Stimulated activated CD4-positive, alpha-beta T cell treated with anti-CD3 and anti-CD28 coated beads, Interleukin-15, amount 100 ng/mL, for 48 hours (primary cell): ENCODE results near the gene OPN1LW.
"Not testable (repeated sequence)": the region's sequence is repeated elsewhere in the genome, so short reads cannot be mapped to it uniquely, and the experiment has no call there.

Experiments used
- DNase-seq, 2 donors: peaks; one replicate each; pipeline ENCODE4 v3.0.0-alpha.2; 2020; ENCODE audit warnings: low read depth in 2 of 2

Gene OPN1LW

GRCh38 chrX:154135458-154136229 lies 8.4 kb upstream of the OPN1LW start:
- DNase-seq = no peak

- peak; percentile 36 to 65 for DNase-seq
Measured at GRCh38 chrX:154136627-154137161, 7.3 kb upstream of the OPN1LW start.

- no peak for DNase-seq
Measured at GRCh38 chrX:154138857-154139256, 5.2 kb upstream of the OPN1LW start.

- DNase-seq = no peak
Measured at GRCh38 chrX:154140206-154140605, 3.8 kb upstream of the OPN1LW start.

- DNase-seq = no peak
Measured at GRCh38 chrX:154140742-154141141, 3.3 kb upstream of the OPN1LW start.

GRCh38 chrX:154142386-154142785 lies 1.7 kb upstream of the OPN1LW start:
- no peak for DNase-seq

GRCh38 chrX:154142950-154143745 lies 895 bp upstream of the OPN1LW start:
- DNase-seq = no peak

- not testable (repeated sequence) for DNase-seq
Measured at GRCh38 chrX:154151030-154151429, 7.0 kb downstream of the OPN1LW start.

GRCh38 chrX:154156221-154156620 lies 12.2 kb downstream of the OPN1LW start:
- DNase-seq = not testable (repeated sequence)

- DNase-seq = not testable (repeated sequence)
Measured at GRCh38 chrX:154157207-154157606, 13.2 kb downstream of the OPN1LW start.

GRCh38 chrX:154159345-154159744 lies 15.3 kb downstream of the OPN1LW start:
- not testable (repeated sequence) for DNase-seq

GRCh38 chrX:154164902-154165301 lies 20.9 kb downstream of the OPN1LW start:
- not testable (repeated sequence) for DNase-seq

GRCh38 chrX:154168384-154168783 lies 24.3 kb downstream of the OPN1LW start:
- not testable (repeated sequence) for DNase-seq

- DNase-seq = not testable (repeated sequence)
Measured at GRCh38 chrX:154172535-154172943, 28.5 kb downstream of the OPN1LW start.

GRCh38 chrX:154174356-154174755 lies 30.3 kb downstream of the OPN1LW start:
- DNase-seq = not testable (repeated sequence)

- DNase-seq = not testable (repeated sequence)
Measured at GRCh38 chrX:154182296-154182695, 38.3 kb downstream of the OPN1LW start, which contains the start of gene OPN1MW. TSS of gene OPN1MW (plus strand) at chrX:154182596. CDS start at chrX:154182678, 82 bp downstream.

GRCh38 chrX:154183794-154184193 lies 39.8 kb downstream of the OPN1LW start:
- DNase-seq = not testable (repeated sequence)

- not testable (repeated sequence) for DNase-seq
Measured at GRCh38 chrX:154192846-154193245, 48.8 kb downstream of the OPN1LW start.

GRCh38 chrX:154194316-154194715 lies 50.3 kb downstream of the OPN1LW start:
- DNase-seq = not testable (repeated sequence)

GRCh38 chrX:154196466-154196865 lies 52.4 kb downstream of the OPN1LW start:
- DNase-seq = not testable (repeated sequence)
